Thyroid gland (tissue), 4 donors: ENCODE results near the gene PPP4R4.

Source experiments
- POLR2A ChIP-seq, 2 donors: fragments of 450-650 bp; IDR thresholded peaks; one replicate each; pipeline ENCODE4 v1.6.1; 2017; ENCODE audit warnings: antibody characterized with exemption in 2 of 2, mild to moderate bottlenecking in 2 of 2, moderate library complexity in 1 of 2
- TF ChIP-seq, protein P1 (sequence below), 6 experiments: fragments of 200-600 bp in 3 of 6; fragments of 450-650 bp in 3 of 6; sonication (generic) in 3 of 6; IDR thresholded peaks; one replicate each; pipeline ENCODE4 v1.5.1; 2016 to 2019; ENCODE audit warnings: antibody characterized with exemption in 6 of 6, mild to moderate bottlenecking in 2 of 6, inconsistent platforms in 1 of 6, moderate library complexity in 1 of 6

DNA sequence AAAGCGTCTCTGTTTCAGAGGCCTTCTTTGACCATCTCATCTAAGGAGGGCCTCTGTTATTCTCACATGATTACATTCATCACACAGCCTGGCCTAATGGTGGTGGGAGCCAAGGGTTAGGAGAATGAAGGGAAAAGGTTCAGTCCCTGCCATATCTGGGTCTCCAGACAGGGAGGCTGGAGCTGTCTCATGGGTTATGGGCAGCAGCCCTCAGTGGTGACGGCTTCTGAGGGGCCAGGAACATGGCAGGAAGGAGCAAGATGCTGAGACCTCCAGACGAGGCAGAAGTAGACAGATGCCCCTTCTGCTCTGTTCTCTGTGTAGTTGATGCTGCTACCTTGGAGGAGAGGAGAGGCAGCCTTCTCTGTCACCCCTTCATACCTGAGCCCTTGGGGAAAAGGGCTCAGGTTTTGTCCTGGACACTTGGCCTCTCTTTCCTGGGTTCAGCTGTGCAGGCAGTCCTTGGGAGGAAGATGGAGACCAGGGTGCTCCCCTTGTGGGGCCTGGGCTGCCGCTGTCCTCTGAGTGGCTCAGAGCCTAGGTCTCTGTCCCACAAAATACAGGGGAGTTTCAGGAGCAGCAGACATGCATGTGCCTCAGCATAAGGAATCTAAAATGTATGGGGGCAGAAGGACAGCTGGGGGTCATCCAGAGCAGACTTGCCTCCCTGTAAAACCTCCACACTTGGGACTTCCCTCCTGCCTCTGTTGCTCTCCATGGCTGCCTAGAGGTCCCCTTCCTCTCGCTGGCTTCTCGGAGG is 48.3 kb upstream of the PPP4R4 start:
- TF ChIP-seq, protein P1, sequence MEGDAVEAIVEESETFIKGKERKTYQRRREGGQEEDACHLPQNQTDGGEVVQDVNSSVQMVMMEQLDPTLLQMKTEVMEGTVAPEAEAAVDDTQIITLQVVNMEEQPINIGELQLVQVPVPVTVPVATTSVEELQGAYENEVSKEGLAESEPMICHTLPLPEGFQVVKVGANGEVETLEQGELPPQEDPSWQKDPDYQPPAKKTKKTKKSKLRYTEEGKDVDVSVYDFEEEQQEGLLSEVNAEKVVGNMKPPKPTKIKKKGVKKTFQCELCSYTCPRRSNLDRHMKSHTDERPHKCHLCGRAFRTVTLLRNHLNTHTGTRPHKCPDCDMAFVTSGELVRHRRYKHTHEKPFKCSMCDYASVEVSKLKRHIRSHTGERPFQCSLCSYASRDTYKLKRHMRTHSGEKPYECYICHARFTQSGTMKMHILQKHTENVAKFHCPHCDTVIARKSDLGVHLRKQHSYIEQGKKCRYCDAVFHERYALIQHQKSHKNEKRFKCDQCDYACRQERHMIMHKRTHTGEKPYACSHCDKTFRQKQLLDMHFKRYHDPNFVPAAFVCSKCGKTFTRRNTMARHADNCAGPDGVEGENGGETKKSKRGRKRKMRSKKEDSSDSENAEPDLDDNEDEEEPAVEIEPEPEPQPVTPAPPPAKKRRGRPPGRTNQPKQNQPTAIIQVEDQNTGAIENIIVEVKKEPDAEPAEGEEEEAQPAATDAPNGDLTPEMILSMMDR (IDR thresholded peaks at IDR 0.05): no peak
- no peak for TF ChIP-seq POLR2A (IDR thresholded peaks at IDR 0.05)
